Lower lobe of right lung (tissue), 2 donors: ENCODE measurements around the gene NRSN1. TPM values are rescaled to one million over a fixed set of nuclear protein-coding genes. Genes with fewer than 3 reads are reported as not detected.

Source experiments
- ATAC-seq, 2 donors: fragments of 200-7000 bp; cut with Tn5 transposase; one replicate each; pipeline ENCODE4 v1.9.1; 2020 to 2022; ENCODE audit warnings: mild to moderate bottlenecking in 2 of 2, moderate library complexity in 2 of 2
- DNase-seq: peaks from one replicate; pipeline ENCODE4 v3.0.0-alpha.2; 2020
- H3K27ac ChIP-seq: fragments of 200-600 bp; one replicate; pipeline ENCODE4 v1.8.0; 2022
- H3K27me3 ChIP-seq: fragments of 200-600 bp; one replicate; pipeline ENCODE4 v1.8.0; 2022; ENCODE audit warnings: low read depth
- H3K36me3 ChIP-seq: fragments of 200-600 bp; one replicate; pipeline ENCODE4 v1.8.0; 2022; ENCODE audit warnings: mild to moderate bottlenecking
- H3K4me1 ChIP-seq: fragments of 200-600 bp; one replicate; pipeline ENCODE4 v1.8.0; 2022
- H3K4me3 ChIP-seq: fragments of 200-600 bp; one replicate; pipeline ENCODE4 v1.8.0; 2022; ENCODE audit warnings: mild to moderate bottlenecking
- H3K9me3 ChIP-seq: fragments of 200-600 bp; one replicate; pipeline ENCODE4 v1.8.0; 2022
- CTCF ChIP-seq: fragments of 200-600 bp; IDR thresholded peaks from one replicate; pipeline ENCODE4 v1.8.0; 2022; ENCODE audit warnings: antibody characterized with exemption, mild to moderate bottlenecking
- intact Hi-C: fragments of 100-400 bp; cut with DNase I; formaldehyde crosslinking; loops from one replicate; pipeline ENCODE4 v1.11.0; 2022
- total RNA-seq: library from RNA; stranded (reverse); fragmentation: NEBNext Ultra II Directional; extraction: Animal tissue kit (Norgen Biotek cat#: 25700); gene quantifications from one replicate; pipeline ENCODE4 v1.2.1, GENCODE V29; 2021
- donor health status: DM: no; HTN: yes; CAD: no; lungs with severe emphysema.

The NRSN1 gene
- total RNA-seq, 1 donor from 2014 or later = not detected

- intact Hi-C loops = no loop called here
- H3K27ac ChIP-seq = no peak overlapping the region
- H3K4me1 ChIP-seq = no peaks in the 10 kb centered on the region
- no peaks in the 10 kb centered on the region for H3K27me3 ChIP-seq
- no peak for ATAC-seq
- H3K4me3 ChIP-seq = no peak overlapping the region
- no peaks in the 10 kb centered on the region for H3K9me3 ChIP-seq
- H3K36me3 ChIP-seq = no peaks in the 10 kb centered on the region
- TF ChIP-seq CTCF = no peak
- no peak for DNase-seq
Measured at GRCh38 chr6:24148684-24149083, 22.7 kb downstream of the NRSN1 start.

GRCh38 chr6:24149296-24149695 is 23.3 kb downstream of the NRSN1 start:
- Histone ChIP-seq H3K27ac (no peak overlapping the region), H3K36me3 (no peaks in the 10 kb centered on the region), H3K4me1 (no peaks in the 10 kb centered on the region), H3K4me3 (no peak overlapping the region), H3K27me3 (no peaks in the 10 kb centered on the region), H3K9me3 (no peaks in the 10 kb centered on the region)
- ATAC-seq = no peak
- no peak for DNase-seq
- TF ChIP-seq CTCF = no peak
- intact Hi-C loops = no loop called here

GRCh38 chr6:24149836-24150235 is 23.8 kb downstream of the NRSN1 start:
- H3K4me1 ChIP-seq = no peaks in the 10 kb centered on the region

GRCh38 chr6:24152014-24152413 is 26.0 kb downstream of the NRSN1 start:
- ATAC-seq (no peak), DNase-seq (no peak)
- no peaks in the 10 kb centered on the region for H3K36me3 ChIP-seq
- H3K27me3 ChIP-seq = no peaks in the 10 kb centered on the region
- intact Hi-C loops = no loop called here
- TF ChIP-seq CTCF = no peak
- H3K4me1 ChIP-seq = no peaks in the 10 kb centered on the region
- H3K9me3 ChIP-seq = no peaks in the 10 kb centered on the region
- no peak overlapping the region for H3K4me3 ChIP-seq
- no peak overlapping the region for H3K27ac ChIP-seq

More at GRCh38 chr6:24149836-24150235, 23.8 kb downstream of the NRSN1 start:
- H3K36me3 ChIP-seq = no peaks in the 10 kb centered on the region
- DNase-seq (no peak), ATAC-seq (no peak)
- H3K9me3 ChIP-seq = no peaks in the 10 kb centered on the region
- H3K27ac ChIP-seq = no peak overlapping the region
- TF ChIP-seq CTCF = no peak
- H3K27me3 ChIP-seq = no peaks in the 10 kb centered on the region
- intact Hi-C loops = no loop called here
- no peak overlapping the region for H3K4me3 ChIP-seq

- Histone ChIP-seq H3K27ac (no peak overlapping the region), H3K9me3 (no peaks in the 10 kb centered on the region), H3K4me3 (no peak overlapping the region), H3K27me3 (no peaks in the 10 kb centered on the region), H3K4me1 (no peaks in the 10 kb centered on the region), H3K36me3 (no peaks in the 10 kb centered on the region)
- no peak for TF ChIP-seq CTCF
- intact Hi-C loops = no loop called here
- ATAC-seq (no peak), DNase-seq (no peak)
Measured at GRCh38 chr6:24154121-24154520, 28.1 kb downstream of the NRSN1 start.

GRCh38 chr6:24157886-24158285 is 31.9 kb downstream of the NRSN1 start:
- H3K27ac ChIP-seq = no peak overlapping the region
- ATAC-seq (no peak), DNase-seq (no peak)
- H3K4me3 ChIP-seq = no peak overlapping the region
- TF ChIP-seq CTCF = no peak
- H3K4me1 ChIP-seq = no peaks in the 10 kb centered on the region
- no peaks in the 10 kb centered on the region for H3K36me3 ChIP-seq
- intact Hi-C loops = no loop called here
- no peaks in the 10 kb centered on the region for H3K27me3 ChIP-seq
- H3K9me3 ChIP-seq = no peaks in the 10 kb centered on the region
